Prostate gland (tissue), 2 donors: ENCODE data around the gene AFP. TPM values are rescaled to one million over a fixed set of nuclear protein-coding genes. Genes with fewer than 3 reads are reported as not detected.

ENCODE experiments used
- DNase-seq: peaks from one replicate; pipeline ENCODE4 v3.0.0-alpha.2; 2019; ENCODE audit warnings: low spot score
- H3K27ac ChIP-seq, 2 donors: fragments of 200-600 bp; sonication (generic); 2 replicates each; pipeline ENCODE4 v1.5.1; 2017 to 2019
- H3K27me3 ChIP-seq: fragments of 200-600 bp; sonication (generic); replicated peaks from 2 replicates; pipeline ENCODE4 v1.5.1; 2019; ENCODE audit not compliant: insufficient read depth
- H3K36me3 ChIP-seq, 2 donors: fragments of 200-600 bp; sonication (generic); 1 replicate in 1 of 2; 2 replicates in 1 of 2; pipeline versions ENCODE4 v1.5.1 to v1.8.1; 2017 to 2019
- H3K4me1 ChIP-seq: fragments of 200-600 bp; sonication (generic); replicated peaks from 2 replicates; pipeline ENCODE4 v1.5.1; 2019
- H3K4me3 ChIP-seq, 2 donors: fragments of 200-600 bp; sonication (generic); 2 replicates each; pipeline ENCODE4 v1.5.1; 2017 to 2019
- H3K9me3 ChIP-seq: fragments of 200-600 bp; sonication (generic); 2 replicates; pipeline ENCODE4 v1.5.1; 2017
- CTCF ChIP-seq, 4 experiments: fragments of 200-600 bp in 2 of 4; fragments of 450-650 bp in 2 of 4; sonication (generic) in 2 of 4; IDR thresholded peaks; 1 replicate in 3 of 4; 2 replicates in 1 of 4; pipeline ENCODE4 v1.5.1; 2016 to 2019; ENCODE audit warnings: antibody characterized with exemption in 4 of 4, mild to moderate bottlenecking in 2 of 4, moderate library complexity in 2 of 4
- POLR2A ChIP-seq: fragments of 450-650 bp; IDR thresholded peaks from one replicate; pipeline ENCODE4 v1.6.1; 2016; ENCODE audit warnings: antibody characterized with exemption, mild to moderate bottlenecking
- POLR2AphosphoS5 ChIP-seq: sonication (generic); formaldehyde crosslinking; IDR thresholded peaks from one replicate; pipeline ENCODE4 v1.6.1; 2017; ENCODE audit warnings: antibody characterized with exemption
- WGBS: methylation state at CpG from one replicate; pipeline ENCODE4 v1.1.5; 2018; 5-methylcytosine and 5-hydroxymethylcytosine counted together
- intact Hi-C: fragments of 100-400 bp; cut with DNase I; formaldehyde crosslinking; loops from one replicate; pipeline ENCODE4 v1.14.2; 2022
- total RNA-seq, 2 donors: library from RNA; depleted of rRNA; stranded (reverse); fragments of >200 nt; gene quantifications; one replicate each; pipeline ENCODE4 v1.1.0, GENCODE V29; 2016

AFP gene
- total RNA-seq, 2 donors from 2014 or later = 0.45 TPM; not detected in 1

GRCh38 chr4:73413294-73413755 lies 22.7 kb upstream of the AFP start:
- intact Hi-C loops = no loop called here
- Histone ChIP-seq H3K27ac (no peak overlapping the region), H3K9me3 (no peaks in the 10 kb centered on the region), H3K27me3 (no peaks in the 10 kb centered on the region), H3K4me1 (no peaks in the 10 kb centered on the region), H3K4me3 (no peak overlapping the region), H3K36me3 (no peaks in the 10 kb centered on the region)
- TF ChIP-seq CTCF (IDR thresholded peaks at IDR 0.05) (no peak), POLR2A (no peak), POLR2AphosphoS5 (no peak)
- no peak for DNase-seq
- WGBS = 76% methylated on average over 4 of the region's 4 CpGs

GRCh38 chr4:73414936-73415271 lies 21.1 kb upstream of the AFP start:
- Histone ChIP-seq H3K36me3 (no peaks in the 10 kb centered on the region), H3K4me3 (no peak overlapping the region), H3K27ac (no peak overlapping the region), H3K9me3 (no peaks in the 10 kb centered on the region), H3K4me1 (no peaks in the 10 kb centered on the region), H3K27me3 (no peaks in the 10 kb centered on the region)
- DNase-seq = no peak
- WGBS = 29% methylated on average over 2 of the region's 2 CpGs
- intact Hi-C loops = no loop called here
- TF ChIP-seq POLR2A = no peak
- no peak for TF ChIP-seq CTCF (IDR thresholded peaks at IDR 0.05)
- TF ChIP-seq POLR2AphosphoS5 = no peak

- H3K4me1 ChIP-seq = no peaks in the 10 kb centered on the region
- no peaks in the 10 kb centered on the region for H3K27me3 ChIP-seq
- intact Hi-C loops = no loop called here
- H3K4me3 ChIP-seq = no peak overlapping the region
- no peak for TF ChIP-seq POLR2A
- TF ChIP-seq CTCF (IDR thresholded peaks at IDR 0.05) = no peak
- no peak for TF ChIP-seq POLR2AphosphoS5
- no peak overlapping the region for H3K27ac ChIP-seq
- WGBS = 87% methylated on average over 2 of the region's 2 CpGs
- H3K9me3 ChIP-seq = no peaks in the 10 kb centered on the region
- DNase-seq = no peak
- no peaks in the 10 kb centered on the region for H3K36me3 ChIP-seq
Measured at GRCh38 chr4:73415807-73416238, 20.2 kb upstream of the AFP start.

- DNase-seq = no peak
- no peaks in the 10 kb centered on the region for H3K27me3 ChIP-seq
- no peak overlapping the region for H3K4me3 ChIP-seq
- H3K9me3 ChIP-seq = no peaks in the 10 kb centered on the region
- intact Hi-C loops = no loop called here
- no peaks in the 10 kb centered on the region for H3K4me1 ChIP-seq
- H3K27ac ChIP-seq = no peak overlapping the region
- 85% methylated on average over 2 of the region's 2 CpGs for WGBS
- TF ChIP-seq POLR2AphosphoS5 (no peak), CTCF (IDR thresholded peaks at IDR 0.05) (no peak), POLR2A (no peak)
- H3K36me3 ChIP-seq = no peaks in the 10 kb centered on the region
Measured at GRCh38 chr4:73416423-73417087, 19.5 kb upstream of the AFP start.

GRCh38 chr4:73417342-73417741 lies 18.7 kb upstream of the AFP start:
- TF ChIP-seq POLR2A (no peak), POLR2AphosphoS5 (no peak), CTCF (IDR thresholded peaks at IDR 0.05) (no peak)
- WGBS = 94% methylated on average over 2 of the region's 2 CpGs
- intact Hi-C loops = no loop called here

More at GRCh38 chr4:73417342-73417741, 18.7 kb upstream of the AFP start:
- no peak overlapping the region for H3K4me3 ChIP-seq
- no peaks in the 10 kb centered on the region for H3K9me3 ChIP-seq
- no peaks in the 10 kb centered on the region for H3K27me3 ChIP-seq
- no peaks in the 10 kb centered on the region for H3K4me1 ChIP-seq
- DNase-seq = no peak
- no peaks in the 10 kb centered on the region for H3K36me3 ChIP-seq
- H3K27ac ChIP-seq = no peak overlapping the region
